ENCODE measurements around the gene IQGAP1.

IQGAP1 gene

GRCh38 chr15:90367576-90367975 lies 20.5 kb upstream of the IQGAP1 start:
- peak; percentile 80 to 90 (median 88) for DNase-seq

GRCh38 chr15:90375071-90375470 lies 13.0 kb upstream of the IQGAP1 start:
- DNase-seq: no peak

GRCh38 chr15:90376789-90377188 lies 11.3 kb upstream of the IQGAP1 start:
- DNase-seq: peak in 2 of 3 donors; percentile 27 to 40

GRCh38 chr15:90379263-90379662 lies 8.8 kb upstream of the IQGAP1 start:
- no peak for DNase-seq

GRCh38 chr15:90381515-90381914 lies 6.5 kb upstream of the IQGAP1 start:
- DNase-seq: no peak

- DNase-seq: peak; percentile 60 to 81 (median 62)
Observed at GRCh38 chr15:90382320-90382719, 5.7 kb upstream of the IQGAP1 start.

GRCh38 chr15:90386221-90386620 lies 1.8 kb upstream of the IQGAP1 start:
- DNase-seq: no peak

GRCh38 chr15:90388462-90389380 lies 679 bp downstream of the IQGAP1 start:
- peak; percentile 91 to 94 (median 91) for DNase-seq

GRCh38 chr15:90389513-90389912 lies 1.5 kb downstream of the IQGAP1 start:
- DNase-seq: no peak

- no peak for DNase-seq
Observed at GRCh38 chr15:90393040-90393439, 5.0 kb downstream of the IQGAP1 start.

- no peak for DNase-seq
Observed at GRCh38 chr15:90394074-90394473, 6.0 kb downstream of the IQGAP1 start.

- peak; percentile 44 to 74 (median 63) for DNase-seq
Observed at GRCh38 chr15:90394748-90395442, 6.9 kb downstream of the IQGAP1 start.

GRCh38 chr15:90396321-90396720 lies 8.3 kb downstream of the IQGAP1 start:
- DNase-seq: no peak

GRCh38 chr15:90400005-90400758 lies 12.1 kb downstream of the IQGAP1 start:
- peak in 1 of 3 donors; percentile 40 for DNase-seq

GRCh38 chr15:90400759-90401314 lies 12.8 kb downstream of the IQGAP1 start:
- peak; percentile 83 to 93 (median 93) for DNase-seq

GRCh38 chr15:90401495-90401894 lies 13.5 kb downstream of the IQGAP1 start:
- peak in 1 of 3 donors; percentile 31 for DNase-seq

- peak; percentile 79 to 92 (median 88) for DNase-seq
Observed at GRCh38 chr15:90402223-90402622, 14.2 kb downstream of the IQGAP1 start.

GRCh38 chr15:90402767-90403166 lies 14.7 kb downstream of the IQGAP1 start:
- DNase-seq: no peak

- DNase-seq: no peak
Observed at GRCh38 chr15:90405055-90405607, 17.1 kb downstream of the IQGAP1 start.

- DNase-seq: peak; percentile 59 to 73 (median 69)
Observed at GRCh38 chr15:90407336-90407735, 19.3 kb downstream of the IQGAP1 start.

- peak; percentile 64 to 91 (median 89) for DNase-seq
Observed at GRCh38 chr15:90407871-90408317, 19.9 kb downstream of the IQGAP1 start.

- DNase-seq: no peak
Observed at GRCh38 chr15:90408657-90409056, 20.6 kb downstream of the IQGAP1 start.
